Suprapubic skin (tissue), 3 donors: ENCODE results near the gene TNIK.

Source experiments
- CTCF ChIP-seq, 2 donors: fragments of 200-600 bp in 1 of 2; fragments of 450-650 bp in 1 of 2; sonication (generic) in 1 of 2; IDR thresholded peaks; one replicate each; pipeline ENCODE4 v1.5.1; 2016 to 2019; ENCODE audit warnings: antibody characterized with exemption in 2 of 2, mild to moderate bottlenecking in 1 of 2, moderate library complexity in 1 of 2
- EP300 ChIP-seq: sonication (generic); formaldehyde crosslinking; IDR thresholded peaks from one replicate; pipeline ENCODE4 v1.6.1; 2017; ENCODE audit warnings: antibody characterized with exemption
- POLR2A ChIP-seq, 2 donors: fragments of 450-650 bp; IDR thresholded peaks; one replicate each; pipeline ENCODE4 v1.6.1; 2017; ENCODE audit warnings: antibody characterized with exemption in 2 of 2, mild to moderate bottlenecking in 2 of 2, moderate library complexity in 2 of 2

DNA sequence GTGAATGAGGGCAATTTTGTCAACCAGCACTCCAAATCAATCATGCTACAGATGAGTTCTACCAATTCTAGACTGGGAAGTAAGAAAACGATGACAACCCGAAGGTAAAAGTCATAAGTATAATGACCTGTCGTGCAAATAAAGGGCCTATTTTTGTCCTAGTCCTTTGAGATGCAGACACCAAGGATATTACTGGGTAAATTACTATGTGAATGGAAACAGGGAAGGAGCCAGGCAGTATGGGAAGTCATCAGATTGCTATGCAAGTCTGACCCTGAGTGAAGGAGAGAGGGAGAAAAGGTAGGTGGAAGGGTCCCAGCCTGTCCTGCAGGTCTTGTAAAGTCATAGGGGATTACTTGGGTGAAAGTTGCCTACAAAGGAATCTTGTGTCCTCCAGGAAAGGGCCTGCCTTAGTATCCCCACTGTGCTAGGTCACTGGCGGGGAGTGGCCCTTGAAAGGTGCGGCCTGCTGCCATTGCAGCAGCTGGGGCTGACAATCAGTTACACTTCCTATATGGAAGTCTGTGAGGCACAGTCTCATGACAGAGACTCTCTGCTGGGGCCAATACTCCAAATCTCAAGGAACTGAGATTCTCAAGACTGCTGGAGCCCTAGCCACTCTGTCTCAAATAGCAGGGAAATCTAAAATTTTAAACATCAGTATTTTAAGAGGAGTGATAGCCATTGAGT, 283.8 kb downstream of the TNIK start:
- TF ChIP-seq CTCF (IDR thresholded peaks at IDR 0.05) (no peak), POLR2A (IDR thresholded peaks at IDR 0.05) (no peak), EP300 (no peak)
